Measurements from ENCODE around the gene TPK1. TPM values are rescaled to one million over a fixed set of nuclear protein-coding genes. Genes with fewer than 3 reads are reported as not detected.

Gene TPK1
- total RNA-seq, 2 donors from 2014 or later, result 4.1 to 6.4 TPM

GRCh38 chr7:144821067-144821466, 14.8 kb downstream of the TPK1 start:
- H3K9me3 ChIP-seq, result no peaks in the 10 kb centered on the region
- no peak overlapping the region for H3K4me3 ChIP-seq
- no peaks in the 10 kb centered on the region for H3K36me3 ChIP-seq
- no peaks in the 10 kb centered on the region for H3K4me1 ChIP-seq
- no peak for DNase-seq (ENCODE audit: low spot score)
- TF ChIP-seq, protein P1, sequence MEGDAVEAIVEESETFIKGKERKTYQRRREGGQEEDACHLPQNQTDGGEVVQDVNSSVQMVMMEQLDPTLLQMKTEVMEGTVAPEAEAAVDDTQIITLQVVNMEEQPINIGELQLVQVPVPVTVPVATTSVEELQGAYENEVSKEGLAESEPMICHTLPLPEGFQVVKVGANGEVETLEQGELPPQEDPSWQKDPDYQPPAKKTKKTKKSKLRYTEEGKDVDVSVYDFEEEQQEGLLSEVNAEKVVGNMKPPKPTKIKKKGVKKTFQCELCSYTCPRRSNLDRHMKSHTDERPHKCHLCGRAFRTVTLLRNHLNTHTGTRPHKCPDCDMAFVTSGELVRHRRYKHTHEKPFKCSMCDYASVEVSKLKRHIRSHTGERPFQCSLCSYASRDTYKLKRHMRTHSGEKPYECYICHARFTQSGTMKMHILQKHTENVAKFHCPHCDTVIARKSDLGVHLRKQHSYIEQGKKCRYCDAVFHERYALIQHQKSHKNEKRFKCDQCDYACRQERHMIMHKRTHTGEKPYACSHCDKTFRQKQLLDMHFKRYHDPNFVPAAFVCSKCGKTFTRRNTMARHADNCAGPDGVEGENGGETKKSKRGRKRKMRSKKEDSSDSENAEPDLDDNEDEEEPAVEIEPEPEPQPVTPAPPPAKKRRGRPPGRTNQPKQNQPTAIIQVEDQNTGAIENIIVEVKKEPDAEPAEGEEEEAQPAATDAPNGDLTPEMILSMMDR (IDR thresholded peaks at IDR 0.05), result no peak
- H3K27ac ChIP-seq, result no peak overlapping the region
- no peaks in the 10 kb centered on the region for H3K27me3 ChIP-seq

- H3K4me1 ChIP-seq, result no peaks in the 10 kb centered on the region
- no peak overlapping the region for H3K27ac ChIP-seq
- H3K36me3 ChIP-seq, result no peaks in the 10 kb centered on the region
- DNase-seq (ENCODE audit: low spot score), result no peak
- H3K4me3 ChIP-seq, result no peak overlapping the region
- H3K27me3 ChIP-seq, result no peaks in the 10 kb centered on the region
- TF ChIP-seq, protein P1 (IDR thresholded peaks at IDR 0.05), result no peak
- H3K9me3 ChIP-seq, result no peaks in the 10 kb centered on the region
Observed at GRCh38 chr7:144820552-144820951, 15.3 kb downstream of the TPK1 start.

GRCh38 chr7:144819566-144819965, 16.3 kb downstream of the TPK1 start:
- Histone ChIP-seq H3K27ac (no peak overlapping the region), H3K4me3 (no peak overlapping the region), H3K9me3 (no peaks in the 10 kb centered on the region), H3K4me1 (no peaks in the 10 kb centered on the region), H3K27me3 (no peaks in the 10 kb centered on the region), H3K36me3 (no peaks in the 10 kb centered on the region)
- TF ChIP-seq, protein P1 (IDR thresholded peaks at IDR 0.05), result no peak
- no peak for DNase-seq (ENCODE audit: low spot score)

DNA sequence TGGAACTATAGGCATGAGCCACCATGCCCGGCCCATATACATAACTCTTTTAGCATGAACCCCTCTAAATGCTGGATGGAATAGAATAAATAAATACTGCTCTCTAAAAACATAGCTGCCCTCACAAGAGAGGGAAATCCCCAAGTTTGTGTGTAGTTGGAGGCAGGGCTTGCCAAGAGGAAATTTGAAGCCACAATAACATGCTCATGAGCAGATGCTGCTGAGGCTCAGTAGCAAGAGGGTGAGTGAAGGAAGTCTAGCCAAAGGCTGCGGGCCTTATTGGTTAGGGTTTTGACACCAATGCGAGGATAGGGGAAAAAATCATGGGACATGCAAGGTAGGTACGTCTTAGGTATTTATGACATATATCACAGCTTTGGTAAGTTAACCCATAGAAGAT, 17.3 kb downstream of the TPK1 start:
- TF ChIP-seq, protein P1 (IDR thresholded peaks at IDR 0.05), result no peak
- H3K27me3 ChIP-seq, result no peaks in the 10 kb centered on the region

DNA sequence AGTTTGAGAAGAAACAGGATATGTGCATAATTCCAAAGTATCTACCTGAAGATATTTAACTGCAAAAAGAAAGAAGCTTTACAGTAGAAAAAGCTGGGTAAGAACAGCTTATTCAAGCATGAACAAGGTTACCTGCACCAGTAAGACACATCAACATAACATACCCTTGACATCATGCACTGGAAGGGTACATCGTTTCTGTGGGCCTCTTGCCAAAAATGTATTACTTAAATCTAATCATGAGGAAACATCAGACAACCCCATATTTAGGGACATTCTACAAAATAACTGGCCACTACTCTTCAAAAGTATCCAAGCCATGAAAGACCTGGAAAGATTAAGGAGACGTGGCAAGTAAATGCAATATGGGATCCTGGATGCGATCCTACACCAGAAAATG, 18.9 kb downstream of the TPK1 start:
- no peak overlapping the region for H3K4me3 ChIP-seq

More for the DNA sequence above, 17.3 kb downstream of the TPK1 start:
- no peak overlapping the region for H3K27ac ChIP-seq
- DNase-seq (ENCODE audit: low spot score), result no peak
- H3K4me1 ChIP-seq, result no peaks in the 10 kb centered on the region
- H3K9me3 ChIP-seq, result no peaks in the 10 kb centered on the region
- no peak overlapping the region for H3K4me3 ChIP-seq
- H3K36me3 ChIP-seq, result no peaks in the 10 kb centered on the region

DNA sequence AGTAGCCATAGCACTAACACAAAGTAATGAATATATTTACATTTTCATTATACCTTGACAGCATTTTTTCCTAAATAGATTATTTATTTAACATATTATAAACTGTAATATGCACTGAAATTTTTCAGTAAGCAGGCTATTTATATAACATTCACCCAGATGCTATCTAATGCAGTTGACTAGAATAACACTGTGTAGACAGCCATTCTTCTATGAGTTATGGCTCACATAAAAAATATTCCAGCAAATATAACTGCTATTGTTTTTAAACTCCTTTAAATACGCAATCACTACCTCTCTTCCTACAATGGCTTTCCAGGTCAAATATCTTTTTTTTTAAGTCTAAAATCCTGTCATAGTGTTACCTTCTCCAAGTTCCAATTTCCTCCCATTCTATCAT, 21.6 kb downstream of the TPK1 start:
- Histone ChIP-seq H3K9me3 (no peaks in the 10 kb centered on the region), H3K36me3 (no peaks in the 10 kb centered on the region), H3K4me1 (peaks cover 0 to 7% of the 10 kb centered on the region in 2 donors), H3K27me3 (no peaks in the 10 kb centered on the region), H3K4me3 (no peak overlapping the region), H3K27ac (no peak overlapping the region)
- DNase-seq (ENCODE audit: low spot score), result no peak
- TF ChIP-seq, protein P1 (IDR thresholded peaks at IDR 0.05), result no peak

More for the DNA sequence above, 18.9 kb downstream of the TPK1 start:
- Histone ChIP-seq H3K9me3 (no peaks in the 10 kb centered on the region), H3K27ac (no peak overlapping the region), H3K36me3 (no peaks in the 10 kb centered on the region), H3K4me1 (peaks cover 0 to 7% of the 10 kb centered on the region in 2 donors), H3K27me3 (no peaks in the 10 kb centered on the region)
- DNase-seq (ENCODE audit: low spot score), result no peak
- TF ChIP-seq, protein P1 (IDR thresholded peaks at IDR 0.05), result no peak

All from right atrium auricular region (tissue), 2 donors.